ENCODE measurements around the gene FLAD1.

FLAD1 gene

GRCh38 chr1:155003227-155003765 lies 20.2 kb downstream of the FLAD1 start:
- no peak for DNase-seq (ENCODE audit: low read depth in 2 of 2)

DNA sequence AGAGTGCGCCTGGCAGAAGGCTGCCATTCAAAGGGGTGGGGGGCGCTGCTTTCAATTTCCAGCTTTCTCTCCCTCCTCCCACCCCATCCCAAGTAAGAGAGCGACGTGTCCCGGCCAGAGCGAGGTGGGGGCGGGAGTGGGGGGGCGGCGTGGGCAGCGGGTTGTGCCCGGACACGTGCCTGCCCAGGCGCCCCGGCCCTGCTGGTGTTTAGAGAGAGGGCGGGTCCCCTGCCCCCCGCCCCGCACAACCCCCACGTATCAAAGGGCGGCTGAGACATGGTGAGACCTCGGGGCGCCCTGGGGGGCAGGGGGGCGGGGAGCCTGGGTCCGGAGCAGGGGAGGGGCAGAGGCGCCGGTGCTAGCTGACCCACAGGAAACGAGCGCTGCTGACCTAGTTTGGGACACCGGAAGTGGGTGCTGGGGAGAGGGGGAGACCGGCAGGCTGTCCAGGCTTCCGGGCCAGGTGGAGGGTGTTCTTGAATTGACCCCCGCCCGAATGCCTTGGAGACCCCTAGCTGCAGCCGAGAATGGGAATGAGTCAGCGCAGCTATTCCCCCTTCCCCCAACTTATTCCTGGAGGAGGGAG lies 20.7 kb downstream of the FLAD1 start:
- no peak for DNase-seq (ENCODE audit: low read depth in 2 of 2)

GRCh38 chr1:155004352-155005075 lies 21.4 kb downstream of the FLAD1 start:
- no peak for DNase-seq (ENCODE audit: low read depth in 2 of 2)

- DNase-seq (ENCODE audit: low read depth in 2 of 2): no peak
Measured at GRCh38 chr1:155005076-155006011, 22.2 kb downstream of the FLAD1 start.

GRCh38 chr1:155006601-155007101 lies 23.5 kb downstream of the FLAD1 start:
- DNase-seq (ENCODE audit: low read depth in 2 of 2): no peak

DNA sequence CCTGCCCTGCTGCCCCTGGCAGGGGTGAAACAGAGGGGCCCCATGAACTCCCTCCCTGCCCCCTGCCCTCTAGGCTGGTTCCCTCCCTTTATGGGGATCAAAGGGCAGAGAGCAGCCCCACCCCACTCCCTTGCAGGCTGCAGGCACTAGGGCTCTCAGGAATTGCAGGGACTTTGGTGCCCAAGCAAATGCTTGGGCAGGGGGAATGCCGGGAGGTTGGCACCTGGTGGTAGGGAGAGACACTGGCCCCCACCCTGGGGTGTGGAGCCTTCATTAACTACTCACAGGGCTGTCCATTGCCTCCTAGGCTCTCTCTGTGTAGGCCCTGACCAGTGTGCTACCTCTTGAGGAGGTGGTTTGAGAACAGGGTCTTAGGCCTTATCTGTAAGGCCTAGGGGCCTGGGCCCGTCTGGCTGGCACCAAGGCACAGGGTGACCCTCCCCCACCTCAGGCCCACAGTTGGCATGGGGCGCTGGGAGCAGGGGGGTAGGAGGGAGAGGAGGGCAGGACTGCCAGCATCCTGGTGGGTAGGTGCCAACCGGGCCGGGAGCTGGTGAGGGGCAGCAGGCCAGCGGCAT lies 24.2 kb downstream of the FLAD1 start:
- DNase-seq (ENCODE audit: low read depth in 2 of 2): no peak

DNA sequence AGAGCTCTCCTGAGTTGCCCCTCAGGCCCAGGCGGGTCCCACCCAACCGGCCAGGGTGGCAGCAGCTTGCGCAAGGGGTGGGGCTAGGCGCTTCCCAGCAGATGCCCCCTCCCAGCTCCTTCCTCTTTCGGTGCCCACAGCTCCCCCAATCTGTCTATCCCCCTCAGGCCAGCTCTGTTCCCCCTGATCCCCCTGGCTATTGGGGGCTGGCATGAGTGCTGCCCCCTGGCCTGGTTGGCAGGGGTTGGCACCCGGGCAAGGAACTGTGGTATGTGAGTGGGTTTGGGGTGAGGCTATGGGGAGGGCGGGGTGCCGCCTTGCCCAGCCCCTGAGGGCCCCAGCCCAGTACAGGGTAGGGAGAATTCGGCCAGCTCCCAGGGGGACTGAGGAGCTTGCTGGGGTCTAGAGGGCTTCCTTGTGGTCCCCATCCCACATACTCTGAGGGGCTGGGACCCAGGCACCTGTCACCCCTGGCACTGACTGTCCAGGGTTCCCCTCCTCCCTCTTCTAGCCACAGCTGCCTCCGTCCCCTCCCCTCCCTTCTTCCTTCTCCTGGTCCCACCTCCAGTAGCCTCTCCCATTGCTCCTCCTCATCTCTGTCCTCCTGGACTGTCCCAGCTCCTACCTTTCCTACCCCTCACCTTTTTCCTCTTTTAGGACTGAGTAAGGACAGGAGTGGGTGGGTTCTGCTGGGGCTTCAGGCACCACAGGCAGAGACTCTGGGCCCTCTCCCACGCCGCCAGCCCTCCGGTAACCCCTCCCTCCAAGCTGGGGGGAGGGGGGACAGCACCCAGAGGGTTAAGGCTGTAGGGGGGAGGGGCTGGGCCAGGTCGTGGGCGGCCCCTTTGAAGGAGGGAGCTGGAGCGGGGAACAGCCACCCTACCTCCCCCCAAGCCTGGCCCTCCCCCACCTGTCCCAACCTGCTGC lies 25.1 kb downstream of the FLAD1 start:
- DNase-seq (ENCODE audit: low read depth in 2 of 2): peak in 1 of 2 experiments; percentile 88

- DNase-seq (ENCODE audit: low read depth in 2 of 2): no peak
Measured at GRCh38 chr1:155009221-155009711, 26.1 kb downstream of the FLAD1 start.

DNA sequence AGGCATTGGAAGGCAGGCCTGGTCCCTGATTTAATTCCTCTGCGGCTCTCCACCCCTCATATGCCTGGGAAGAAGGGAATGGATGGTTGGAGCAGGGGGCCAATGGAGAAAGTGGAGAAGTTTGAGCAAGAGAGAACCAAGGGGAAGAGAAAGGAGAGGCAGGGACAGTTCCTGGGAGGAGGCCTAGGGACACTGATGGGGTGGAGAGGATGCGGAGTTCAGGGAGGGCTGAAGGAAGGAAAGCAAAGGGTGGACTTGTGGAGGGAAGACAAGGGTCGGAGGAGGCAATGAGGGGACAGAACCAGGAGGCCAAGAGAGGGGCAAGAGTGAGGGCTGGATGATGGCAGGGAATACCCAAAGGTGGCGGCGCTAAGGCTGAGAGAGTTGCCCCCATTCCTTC lies 26.6 kb downstream of the FLAD1 start:
- DNase-seq (ENCODE audit: low read depth in 2 of 2): no peak

DNA sequence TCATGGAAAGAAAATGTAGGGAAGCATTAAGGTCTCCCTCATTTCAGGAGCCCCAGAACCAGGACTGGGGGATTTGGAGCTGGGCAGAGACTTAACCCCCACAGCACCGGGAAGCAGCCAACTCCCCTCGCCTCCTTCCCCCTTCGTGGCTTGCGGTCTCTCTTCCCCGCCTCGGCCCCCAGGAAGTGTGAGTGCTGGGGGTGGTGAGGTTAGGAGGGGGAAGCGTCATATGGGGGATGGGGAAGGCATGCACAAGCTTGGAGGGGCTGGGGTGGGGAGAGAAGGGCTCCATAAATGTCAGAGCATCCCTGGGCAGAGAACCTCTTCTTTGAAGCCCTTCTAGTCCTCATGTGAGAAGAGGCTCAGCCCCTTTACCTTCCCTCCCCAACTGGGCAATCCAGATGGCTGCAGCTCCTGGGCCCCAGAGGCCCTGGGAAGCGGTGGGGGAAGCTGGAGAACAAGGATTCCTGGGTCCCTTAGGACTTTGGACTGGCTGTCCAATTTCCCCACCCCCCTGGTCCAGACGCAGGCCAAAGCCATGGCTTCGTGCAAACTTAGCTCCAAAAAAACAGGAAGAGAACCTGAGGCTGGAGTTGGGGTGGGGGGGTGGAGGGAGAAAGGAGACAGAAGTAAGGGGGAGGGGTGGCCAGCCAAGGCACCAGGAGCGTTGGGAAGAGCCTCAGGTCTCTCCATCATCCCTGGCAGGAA lies 27.2 kb downstream of the FLAD1 start:
- DNase-seq (ENCODE audit: low read depth in 2 of 2): no peak

GRCh38 chr1:155011004-155011416 lies 27.9 kb downstream of the FLAD1 start:
- DNase-seq (ENCODE audit: low read depth in 2 of 2): no peak

DNA sequence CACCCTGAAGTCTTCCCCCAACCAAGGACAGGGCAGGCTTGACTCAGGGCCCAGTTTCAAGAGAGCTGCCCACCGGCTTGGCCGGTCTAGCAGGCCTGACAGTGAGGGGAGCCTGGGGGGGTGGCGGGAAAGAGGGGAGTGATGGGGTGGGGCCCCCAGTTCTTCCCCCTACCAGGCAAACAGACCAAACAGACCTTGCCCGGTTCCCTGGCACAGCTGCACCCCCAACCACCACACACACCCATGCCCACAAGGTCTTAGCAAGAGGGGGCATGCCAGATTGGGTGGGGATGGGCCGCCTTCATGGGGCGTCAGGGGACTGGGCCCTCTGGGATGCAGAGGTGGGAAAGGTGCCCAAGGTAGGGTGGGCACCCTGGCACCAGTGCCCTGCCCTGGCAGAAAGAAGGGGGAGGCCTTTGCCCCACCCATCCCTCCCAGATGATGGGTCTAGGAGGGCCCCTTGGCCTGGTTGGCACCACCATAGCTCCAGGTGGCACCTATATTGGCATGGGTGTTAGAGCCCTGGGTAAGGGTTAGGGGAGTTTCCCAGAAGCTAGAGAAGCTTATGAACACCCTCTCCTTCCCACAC lies 28.4 kb downstream of the FLAD1 start:
- DNase-seq (ENCODE audit: low read depth in 2 of 2): no peak

DNA sequence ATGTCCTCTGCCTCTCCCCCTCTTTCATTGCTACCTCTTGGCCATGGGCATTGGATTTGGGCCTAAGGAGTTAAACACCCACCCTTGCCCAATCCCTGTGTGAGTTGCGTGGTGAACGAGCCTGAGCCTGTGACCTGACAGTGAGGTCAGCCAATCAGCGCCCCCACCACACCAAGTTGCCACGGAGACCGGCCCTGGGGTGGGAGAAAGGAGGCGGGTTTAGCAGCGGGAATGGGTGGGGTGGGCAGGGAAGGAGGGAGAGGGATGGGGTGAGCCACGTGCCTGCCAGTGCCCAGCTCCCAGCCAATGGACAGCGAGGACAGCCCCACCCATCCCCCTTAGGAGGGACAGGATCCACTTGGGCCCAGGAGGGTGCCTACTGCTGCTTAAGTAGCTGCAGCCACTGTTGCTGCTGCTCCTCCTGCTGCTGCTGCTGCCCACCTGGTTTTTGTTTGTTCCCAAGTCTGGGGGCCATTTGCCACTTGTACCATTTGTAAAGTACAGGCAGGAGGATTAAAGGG lies 28.9 kb downstream of the FLAD1 start:
- no peak for DNase-seq (ENCODE audit: low read depth in 2 of 2)

DNA sequence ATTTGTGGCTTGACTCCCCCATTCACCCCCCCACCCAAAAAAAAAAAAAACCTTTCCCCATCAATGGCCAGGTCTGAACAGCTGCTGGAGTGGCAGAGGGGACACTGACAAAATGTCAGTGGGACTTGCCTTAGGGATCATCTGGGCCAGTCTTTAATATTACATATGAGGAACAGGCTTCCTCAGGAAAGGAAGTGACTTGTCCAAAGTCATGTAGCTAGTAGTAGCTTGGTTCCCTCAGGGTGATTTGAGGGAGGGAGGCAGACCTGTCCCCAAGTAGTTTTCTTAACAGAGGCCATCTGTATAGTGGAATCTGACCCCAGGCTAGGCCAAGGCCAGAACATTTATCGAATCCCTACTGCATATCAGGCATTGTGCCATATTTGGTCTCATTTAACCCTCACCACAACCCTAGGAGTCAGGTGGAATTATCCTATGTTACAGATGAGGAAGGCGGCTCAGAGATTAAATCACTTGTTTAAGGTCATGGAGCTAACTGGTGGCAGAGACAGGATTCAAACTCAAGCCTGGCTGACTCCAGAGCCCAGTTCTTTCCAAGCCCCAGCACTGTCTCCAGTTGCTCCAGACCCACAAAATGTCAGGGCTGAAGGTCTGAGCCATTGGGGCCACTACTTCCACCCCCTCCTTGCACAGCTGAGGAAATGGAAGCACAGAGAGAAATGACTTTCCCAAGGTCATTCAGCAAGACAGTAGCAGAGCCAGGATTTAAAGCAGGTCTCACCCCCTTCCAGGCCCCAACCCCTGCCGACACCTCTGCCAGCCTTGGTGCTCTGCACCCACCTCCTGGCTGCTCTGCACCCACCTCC lies 29.8 kb downstream of the FLAD1 start:
- no peak for DNase-seq (ENCODE audit: low read depth in 2 of 2)

- DNase-seq (ENCODE audit: low read depth in 2 of 2): no peak
Measured at GRCh38 chr1:155013632-155014031, 30.5 kb downstream of the FLAD1 start.

- DNase-seq (ENCODE audit: low read depth in 2 of 2): no peak
Measured at GRCh38 chr1:155014709-155015508, 31.8 kb downstream of the FLAD1 start.

DNA sequence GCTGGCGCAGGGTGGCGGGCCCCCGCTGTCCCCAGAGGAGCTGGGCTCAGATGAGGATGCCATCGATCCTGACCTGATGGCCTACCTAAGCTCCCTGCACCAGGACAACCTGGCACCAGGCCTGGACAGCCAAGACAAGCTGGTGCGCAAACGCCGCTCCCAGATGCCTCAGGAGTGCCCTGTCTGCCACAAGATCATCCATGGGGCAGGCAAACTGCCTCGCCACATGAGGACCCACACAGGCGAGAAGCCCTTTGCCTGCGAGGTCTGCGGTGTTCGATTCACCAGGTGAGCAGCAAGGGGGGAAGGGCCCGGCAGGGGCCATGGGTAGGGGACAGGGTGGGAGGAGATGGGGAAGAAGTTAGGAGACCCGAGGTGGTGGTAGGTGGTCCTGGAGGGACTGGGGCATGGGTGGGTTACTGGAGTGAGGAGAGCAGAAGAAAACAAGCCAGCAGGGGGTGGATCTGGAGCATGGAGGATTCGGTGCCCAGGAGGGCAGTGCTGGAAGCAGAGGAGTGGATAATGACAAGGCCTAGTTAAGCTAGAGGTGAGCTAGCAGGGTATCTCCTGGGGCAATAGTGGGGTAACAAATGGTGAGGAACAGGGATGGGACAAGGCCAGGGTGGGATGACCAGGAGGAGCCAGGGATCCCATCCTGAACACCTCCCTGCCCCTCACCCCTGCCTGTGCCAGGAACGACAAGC lies 32.5 kb downstream of the FLAD1 start:
- DNase-seq (ENCODE audit: low read depth in 2 of 2): no peak
